ENCODE data around the gene NDC1. TPM values are rescaled to one million over a fixed set of nuclear protein-coding genes. Genes with fewer than 3 reads are reported as not detected.
A peak's percentile ranks its signal among the peaks of the same experiment; 100 is the strongest.

The NDC1 gene
- total RNA-seq, 1 donor from 2014 or later = 14.8 TPM

DNA sequence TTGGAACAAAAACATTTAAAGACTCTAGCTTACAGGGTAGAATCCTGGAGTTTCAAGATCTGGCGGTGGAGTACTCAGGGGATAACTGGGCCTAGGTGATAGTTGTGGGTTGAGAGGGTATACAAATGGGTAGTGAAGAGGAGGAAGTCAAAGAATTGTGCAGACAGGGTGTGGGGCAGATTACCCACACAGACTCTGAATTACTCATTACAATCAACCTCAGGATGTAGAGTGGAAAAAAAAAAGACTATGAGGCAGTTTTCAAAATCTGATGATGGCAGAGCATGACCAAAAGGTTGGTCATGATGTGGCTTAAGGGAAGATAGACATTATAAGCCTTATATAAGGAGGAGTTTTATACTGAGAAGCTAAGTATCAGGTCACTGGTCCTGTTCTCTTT is 55.0 kb downstream of the NDC1 start:
- no peak for DNase-seq (ENCODE audit: low read depth)
- no peak overlapping the region for H3K27ac ChIP-seq (ENCODE audit: low read depth, low read length)
- Mint-ChIP-seq H3K27ac (ENCODE audit: unreplicated experiment) (no peak overlapping the region), H3K4me3 (ENCODE audit: unreplicated experiment) (no peak overlapping the region), H3K36me3 (ENCODE audit: low read depth, unreplicated experiment) (peaks cover 1% of the 10 kb centered on the region), H3K9me3 (ENCODE audit: unreplicated experiment) (no peaks in the 10 kb centered on the region), H3K27me3 (ENCODE audit: low read depth, unreplicated experiment) (no peaks in the 10 kb centered on the region), H3K4me1 (ENCODE audit: low read depth, unreplicated experiment) (peaks cover 14% of the 10 kb centered on the region)
- H3K9me3 ChIP-seq (ENCODE audit: insufficient read depth, low read depth, low read length) = no peaks in the 10 kb centered on the region
- no peak overlapping the region for H3K4me3 ChIP-seq (ENCODE audit: insufficient read depth, low read depth, low read length)
- no peak overlapping the region for H3K4me2 ChIP-seq (ENCODE audit: low read length)
- H3K9ac ChIP-seq (ENCODE audit: low read length) = no peak overlapping the region
- no peaks in the 10 kb centered on the region for H4K20me1 ChIP-seq (ENCODE audit: insufficient read depth, low read length)
- H2AFZ ChIP-seq (ENCODE audit: low read depth, low read length) = no peak overlapping the region
- no peaks in the 10 kb centered on the region for H3K79me2 ChIP-seq (ENCODE audit: insufficient read depth, low read length)
- no peaks in the 10 kb centered on the region for H3K36me3 ChIP-seq (ENCODE audit: insufficient read depth, low read length)
- peaks cover 3% of the 10 kb centered on the region for H3K4me1 ChIP-seq (ENCODE audit: insufficient read depth, low read length)
- FAIRE-seq = peak; percentile 50
- TF ChIP-seq EZH2 (IDR thresholded peaks at IDR 0.05; ENCODE audit: insufficient read depth, low read length) = no peak
- TF ChIP-seq, protein P1, sequence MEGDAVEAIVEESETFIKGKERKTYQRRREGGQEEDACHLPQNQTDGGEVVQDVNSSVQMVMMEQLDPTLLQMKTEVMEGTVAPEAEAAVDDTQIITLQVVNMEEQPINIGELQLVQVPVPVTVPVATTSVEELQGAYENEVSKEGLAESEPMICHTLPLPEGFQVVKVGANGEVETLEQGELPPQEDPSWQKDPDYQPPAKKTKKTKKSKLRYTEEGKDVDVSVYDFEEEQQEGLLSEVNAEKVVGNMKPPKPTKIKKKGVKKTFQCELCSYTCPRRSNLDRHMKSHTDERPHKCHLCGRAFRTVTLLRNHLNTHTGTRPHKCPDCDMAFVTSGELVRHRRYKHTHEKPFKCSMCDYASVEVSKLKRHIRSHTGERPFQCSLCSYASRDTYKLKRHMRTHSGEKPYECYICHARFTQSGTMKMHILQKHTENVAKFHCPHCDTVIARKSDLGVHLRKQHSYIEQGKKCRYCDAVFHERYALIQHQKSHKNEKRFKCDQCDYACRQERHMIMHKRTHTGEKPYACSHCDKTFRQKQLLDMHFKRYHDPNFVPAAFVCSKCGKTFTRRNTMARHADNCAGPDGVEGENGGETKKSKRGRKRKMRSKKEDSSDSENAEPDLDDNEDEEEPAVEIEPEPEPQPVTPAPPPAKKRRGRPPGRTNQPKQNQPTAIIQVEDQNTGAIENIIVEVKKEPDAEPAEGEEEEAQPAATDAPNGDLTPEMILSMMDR (IDR thresholded peaks at IDR 0.05; ENCODE audit: insufficient read depth, low read depth, low read length) = no peak
- no peaks in the 10 kb centered on the region for H3K27me3 ChIP-seq (ENCODE audit: insufficient read depth, low read length)

DNA sequence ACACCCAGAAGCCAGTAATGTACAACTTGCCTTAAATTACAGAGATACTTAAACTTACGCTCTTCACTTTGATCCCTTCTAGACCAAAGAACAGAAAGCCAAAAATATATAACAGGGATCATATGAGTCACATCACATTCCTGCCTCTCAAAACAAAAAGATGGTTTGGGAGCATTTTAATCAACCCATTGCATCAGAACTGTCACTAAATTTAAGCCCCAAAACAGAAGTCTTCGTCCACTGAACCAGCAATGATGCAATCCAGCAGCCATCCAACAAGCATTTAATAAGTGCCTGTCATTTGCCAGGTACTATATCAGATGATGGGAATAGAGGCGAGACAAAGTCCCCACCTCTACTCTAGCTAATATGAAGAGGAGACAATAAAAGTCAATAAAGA is 56.4 kb downstream of the NDC1 start:
- peak overlapping the region; percentile 70 for H3K27ac Mint-ChIP-seq (ENCODE audit: unreplicated experiment)
- Histone ChIP-seq H3K4me3 (ENCODE audit: insufficient read depth, low read depth, low read length) (no peak overlapping the region), H3K4me2 (ENCODE audit: low read length) (peak overlapping the region; percentile 10), H2AFZ (ENCODE audit: low read depth, low read length) (no peak overlapping the region), H3K4me1 (ENCODE audit: insufficient read depth, low read length) (peaks cover 3% of the 10 kb centered on the region), H3K9ac (ENCODE audit: low read length) (no peak overlapping the region), H4K20me1 (ENCODE audit: insufficient read depth, low read length) (no peaks in the 10 kb centered on the region), H3K27me3 (ENCODE audit: insufficient read depth, low read length) (no peaks in the 10 kb centered on the region), H3K36me3 (ENCODE audit: insufficient read depth, low read length) (no peaks in the 10 kb centered on the region), H3K27ac (ENCODE audit: low read depth, low read length) (no peak overlapping the region), H3K79me2 (ENCODE audit: insufficient read depth, low read length) (no peaks in the 10 kb centered on the region), H3K9me3 (ENCODE audit: insufficient read depth, low read depth, low read length) (no peaks in the 10 kb centered on the region)
- peaks cover 14% of the 10 kb centered on the region for H3K4me1 Mint-ChIP-seq (ENCODE audit: low read depth, unreplicated experiment)
- H3K27me3 Mint-ChIP-seq (ENCODE audit: low read depth, unreplicated experiment) = no peaks in the 10 kb centered on the region
- DNase-seq (ENCODE audit: low read depth) (peak; percentile 55), FAIRE-seq (peak; percentile 5)
- H3K36me3 Mint-ChIP-seq (ENCODE audit: low read depth, unreplicated experiment) = peaks cover 5% of the 10 kb centered on the region
- no peaks in the 10 kb centered on the region for H3K9me3 Mint-ChIP-seq (ENCODE audit: unreplicated experiment)
- TF ChIP-seq, protein P1 (IDR thresholded peaks at IDR 0.05; ENCODE audit: insufficient read depth, low read depth, low read length) = no peak
- no peak for TF ChIP-seq EZH2 (IDR thresholded peaks at IDR 0.05; ENCODE audit: insufficient read depth, low read length)
- no peak overlapping the region for H3K4me3 Mint-ChIP-seq (ENCODE audit: unreplicated experiment)

DNA sequence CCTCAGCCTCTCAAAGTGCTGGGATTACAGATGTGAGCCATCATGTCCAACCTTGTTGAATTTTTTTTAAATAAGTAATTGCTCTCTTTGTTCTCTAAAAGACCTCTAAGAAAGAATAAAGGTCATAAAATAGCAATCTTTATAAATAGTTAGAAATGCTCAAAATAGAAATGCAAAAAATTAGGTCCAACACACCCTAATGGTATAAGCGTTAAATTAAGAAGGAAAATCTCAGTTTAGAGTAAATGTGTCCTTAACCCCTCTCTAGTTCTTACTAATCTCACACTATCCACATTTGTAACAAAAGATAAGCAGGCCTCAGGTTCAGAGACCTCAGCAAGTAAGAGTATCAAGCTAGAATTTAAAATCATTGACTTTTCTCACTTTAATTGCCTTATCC is 60.8 kb downstream of the NDC1 start:
- no peak overlapping the region for H3K4me3 ChIP-seq (ENCODE audit: insufficient read depth, low read depth, low read length)

More for the DNA sequence above, 60.8 kb downstream of the NDC1 start:
- peaks cover 4% of the 10 kb centered on the region for H3K36me3 Mint-ChIP-seq (ENCODE audit: low read depth, unreplicated experiment)
- no peak overlapping the region for H3K4me3 Mint-ChIP-seq (ENCODE audit: unreplicated experiment)
- Histone ChIP-seq H3K9me3 (ENCODE audit: insufficient read depth, low read depth, low read length) (no peaks in the 10 kb centered on the region), H3K27ac (ENCODE audit: low read depth, low read length) (no peak overlapping the region), H4K20me1 (ENCODE audit: insufficient read depth, low read length) (no peaks in the 10 kb centered on the region), H3K36me3 (ENCODE audit: insufficient read depth, low read length) (no peaks in the 10 kb centered on the region), H2AFZ (ENCODE audit: low read depth, low read length) (no peak overlapping the region), H3K79me2 (ENCODE audit: insufficient read depth, low read length) (no peaks in the 10 kb centered on the region), H3K4me1 (ENCODE audit: insufficient read depth, low read length) (peaks cover 3% of the 10 kb centered on the region), H3K4me2 (ENCODE audit: low read length) (no peak overlapping the region), H3K27me3 (ENCODE audit: insufficient read depth, low read length) (no peaks in the 10 kb centered on the region), H3K9ac (ENCODE audit: low read length) (no peak overlapping the region)
- TF ChIP-seq, protein P1 (IDR thresholded peaks at IDR 0.05; ENCODE audit: insufficient read depth, low read depth, low read length) = no peak
- TF ChIP-seq EZH2 (IDR thresholded peaks at IDR 0.05; ENCODE audit: insufficient read depth, low read length) = no peak
- DNase-seq (ENCODE audit: low read depth) = no peak
- no peaks in the 10 kb centered on the region for H3K9me3 Mint-ChIP-seq (ENCODE audit: unreplicated experiment)
- no peak for FAIRE-seq
- H3K27me3 Mint-ChIP-seq (ENCODE audit: low read depth, unreplicated experiment) = no peaks in the 10 kb centered on the region
- H3K4me1 Mint-ChIP-seq (ENCODE audit: low read depth, unreplicated experiment) = peaks cover 11% of the 10 kb centered on the region
- no peak overlapping the region for H3K27ac Mint-ChIP-seq (ENCODE audit: unreplicated experiment)
